DND-41 (cell line): ENCODE results near the gene TMEM117.

Experiments used
- ATAC-seq: fragments of 200-7000 bp; cut with Tn5 transposase; 3 replicates; pipeline ENCODE4 v1.9.1; 2021; ENCODE audit warnings: low read depth; ENCODE audit not compliant: insufficient read depth
- DNase-seq: peaks from one replicate; pipeline ENCODE4 v3.0.0-alpha.2; 2020
- H2AFZ ChIP-seq: 2 replicates; pipeline ENCODE4 v1.6.0; 2012; ENCODE audit warnings: low read depth, low read length
- H3K27ac ChIP-seq: 2 replicates; pipeline ENCODE4 v1.5.1; 2012; ENCODE audit warnings: low read length, inconsistent platforms
- H3K27me3 ChIP-seq: fragments of 200-600 bp; sonication (generic); 2 replicates; pipeline ENCODE4 v1.6.0; 2012; ENCODE audit warnings: low read length, mild to moderate bottlenecking, inconsistent platforms; ENCODE audit not compliant: insufficient read depth, poor library complexity
- H3K36me3 ChIP-seq: 2 replicates; pipeline ENCODE4 v1.5.1; 2012; ENCODE audit warnings: low read length, inconsistent platforms; ENCODE audit not compliant: insufficient read depth
- H3K4me1 ChIP-seq: 2 replicates; pipeline ENCODE4 v1.5.1; 2012; ENCODE audit warnings: mild to moderate bottlenecking, low read length; ENCODE audit not compliant: insufficient read depth
- H3K4me2 ChIP-seq: 2 replicates; pipeline ENCODE4 v1.6.0; 2012; ENCODE audit warnings: mild to moderate bottlenecking, moderate library complexity, low read length, inconsistent platforms; ENCODE audit not compliant: insufficient read depth
- H3K4me3 ChIP-seq, 2 experiments: fragments of 200-600 bp in 1 of 2; shearing (Covaris generic) in 1 of 2; 2 replicates each; pipeline ENCODE4 v1.5.1; 2012 to 2016; ENCODE audit warnings: inconsistent platforms in 2 of 2, low read length in 2 of 2, mild to moderate bottlenecking in 2 of 2, low read depth in 1 of 2, moderate library complexity in 1 of 2
- H3K79me2 ChIP-seq: 2 replicates; pipeline ENCODE4 v1.6.0; 2012; ENCODE audit warnings: low read length, inconsistent platforms; ENCODE audit not compliant: insufficient read depth
- H3K9ac ChIP-seq: 2 replicates; pipeline ENCODE4 v1.6.0; 2012; ENCODE audit warnings: low read depth, mild to moderate bottlenecking, inconsistent platforms, low read length, moderate library complexity
- H3K9me3 ChIP-seq: 2 replicates; pipeline ENCODE4 v1.5.1; 2012; ENCODE audit warnings: low read length, moderate library complexity, mild to moderate bottlenecking, inconsistent platforms; ENCODE audit not compliant: insufficient read depth, severe bottlenecking
- H4K20me1 ChIP-seq: 2 replicates; pipeline ENCODE4 v1.6.0; 2012; ENCODE audit warnings: low read length; ENCODE audit not compliant: insufficient read depth
- EZH2 ChIP-seq: IDR thresholded peaks from 3 replicates; pipeline ENCODE4 v1.6.1; 2012; ENCODE audit warnings: borderline replicate concordance, low read depth, mild to moderate bottlenecking, moderate library complexity, low read length, inconsistent platforms; ENCODE audit not compliant: severe bottlenecking
- TF ChIP-seq, protein P1 (sequence below): IDR thresholded peaks from 2 replicates; pipeline ENCODE4 v1.5.1; 2012; ENCODE audit warnings: borderline replicate concordance, low read length, moderate library complexity, mild to moderate bottlenecking; ENCODE audit not compliant: poor library complexity, severe bottlenecking; ENCODE audit errors: extremely low read depth

TMEM117 gene

DNA sequence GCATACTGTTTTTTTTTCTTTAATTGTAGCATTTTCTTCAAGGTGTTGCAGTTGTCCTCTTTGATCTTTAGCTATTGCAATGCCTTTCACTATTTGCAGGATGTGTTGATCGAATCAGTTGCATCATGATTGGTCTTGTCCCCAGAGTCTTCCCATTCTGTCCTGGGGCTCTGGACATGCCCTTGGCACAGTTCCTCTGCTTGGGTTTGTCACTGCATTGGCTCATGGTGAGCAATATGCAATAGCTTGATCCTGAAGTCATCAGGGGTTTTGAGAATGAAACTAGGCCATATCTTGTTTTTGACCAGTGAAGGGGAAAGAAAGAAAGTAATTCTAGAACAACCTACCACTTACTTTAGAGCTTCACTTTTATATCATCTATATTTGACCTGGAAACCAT lies 281.5 kb downstream of the TMEM117 start:
- Histone ChIP-seq H2AFZ (no peak overlapping the region), H3K4me2 (no peak overlapping the region), H3K4me3 (no peak overlapping the region), H3K27ac (no peak overlapping the region), H3K36me3 (no peaks in the 10 kb centered on the region), H3K4me1 (no peaks in the 10 kb centered on the region), H3K9me3 (no peaks in the 10 kb centered on the region), H4K20me1 (no peaks in the 10 kb centered on the region), H3K9ac (no peak overlapping the region), H3K27me3 (no peaks in the 10 kb centered on the region), H3K79me2 (no peaks in the 10 kb centered on the region)
- ATAC-seq, result no peak
- no peak for DNase-seq
- no peak for TF ChIP-seq EZH2
- TF ChIP-seq, protein P1, sequence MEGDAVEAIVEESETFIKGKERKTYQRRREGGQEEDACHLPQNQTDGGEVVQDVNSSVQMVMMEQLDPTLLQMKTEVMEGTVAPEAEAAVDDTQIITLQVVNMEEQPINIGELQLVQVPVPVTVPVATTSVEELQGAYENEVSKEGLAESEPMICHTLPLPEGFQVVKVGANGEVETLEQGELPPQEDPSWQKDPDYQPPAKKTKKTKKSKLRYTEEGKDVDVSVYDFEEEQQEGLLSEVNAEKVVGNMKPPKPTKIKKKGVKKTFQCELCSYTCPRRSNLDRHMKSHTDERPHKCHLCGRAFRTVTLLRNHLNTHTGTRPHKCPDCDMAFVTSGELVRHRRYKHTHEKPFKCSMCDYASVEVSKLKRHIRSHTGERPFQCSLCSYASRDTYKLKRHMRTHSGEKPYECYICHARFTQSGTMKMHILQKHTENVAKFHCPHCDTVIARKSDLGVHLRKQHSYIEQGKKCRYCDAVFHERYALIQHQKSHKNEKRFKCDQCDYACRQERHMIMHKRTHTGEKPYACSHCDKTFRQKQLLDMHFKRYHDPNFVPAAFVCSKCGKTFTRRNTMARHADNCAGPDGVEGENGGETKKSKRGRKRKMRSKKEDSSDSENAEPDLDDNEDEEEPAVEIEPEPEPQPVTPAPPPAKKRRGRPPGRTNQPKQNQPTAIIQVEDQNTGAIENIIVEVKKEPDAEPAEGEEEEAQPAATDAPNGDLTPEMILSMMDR, result no peak

DNA sequence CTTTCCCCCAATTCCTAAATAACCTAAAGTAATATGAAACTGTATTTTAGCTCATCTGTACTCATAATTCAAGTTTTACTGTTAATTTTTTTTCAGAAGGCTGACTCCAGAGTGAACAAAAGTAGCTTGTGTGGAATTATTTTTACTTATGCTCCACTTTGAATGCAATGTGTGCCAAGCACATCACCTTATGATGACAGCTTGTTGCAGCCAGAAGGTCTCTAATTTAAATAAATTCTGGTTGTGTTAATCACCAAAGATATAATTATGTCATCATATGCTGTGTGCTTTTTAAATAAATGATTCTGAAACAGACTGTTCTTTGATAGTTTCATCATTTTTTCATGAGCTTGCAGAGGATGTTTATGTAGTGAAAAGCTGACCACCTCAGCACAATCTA lies 283.1 kb downstream of the TMEM117 start:
- Histone ChIP-seq H3K4me3 (no peak overlapping the region), H3K9ac (no peak overlapping the region), H3K9me3 (no peaks in the 10 kb centered on the region), H3K27ac (no peak overlapping the region), H4K20me1 (no peaks in the 10 kb centered on the region), H2AFZ (no peak overlapping the region), H3K27me3 (no peaks in the 10 kb centered on the region), H3K4me2 (no peak overlapping the region), H3K36me3 (no peaks in the 10 kb centered on the region), H3K4me1 (no peaks in the 10 kb centered on the region), H3K79me2 (no peaks in the 10 kb centered on the region)
- DNase-seq (no peak), ATAC-seq (no peak)
- TF ChIP-seq, protein P1, result no peak
- no peak for TF ChIP-seq EZH2

DNA sequence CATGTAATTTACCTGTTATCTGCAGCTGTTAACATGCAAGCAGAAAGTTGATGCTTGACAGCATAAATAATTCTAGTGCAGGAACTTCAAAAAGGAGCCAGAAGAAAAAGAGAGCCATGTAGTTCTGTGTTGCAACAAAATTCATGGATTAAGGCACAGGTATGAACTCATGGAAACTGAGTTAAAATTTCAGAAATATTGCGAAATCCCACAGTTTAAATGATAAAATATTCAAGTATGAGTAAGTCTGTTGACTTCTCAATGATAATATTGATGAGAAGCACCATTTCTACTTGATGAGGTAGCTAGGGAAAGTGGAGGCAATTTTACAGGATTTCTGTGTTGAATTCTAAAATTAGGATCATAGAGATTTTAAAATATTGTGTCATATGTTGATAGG lies 290.9 kb downstream of the TMEM117 start:
- H3K27ac ChIP-seq, result no peak overlapping the region
- no peaks in the 10 kb centered on the region for H3K9me3 ChIP-seq
- no peak for ATAC-seq
- TF ChIP-seq, protein P1, result no peak
- no peak for TF ChIP-seq EZH2
- no peak overlapping the region for H2AFZ ChIP-seq
- no peak overlapping the region; a peak in 1 of 4 replicates for H3K4me3 ChIP-seq
- H3K36me3 ChIP-seq, result no peaks in the 10 kb centered on the region
- no peaks in the 10 kb centered on the region for H4K20me1 ChIP-seq
- no peak for DNase-seq
- H3K4me1 ChIP-seq, result no peaks in the 10 kb centered on the region
- H3K9ac ChIP-seq, result no peak overlapping the region
- no peaks in the 10 kb centered on the region for H3K27me3 ChIP-seq
- no peak overlapping the region for H3K4me2 ChIP-seq
- no peaks in the 10 kb centered on the region for H3K79me2 ChIP-seq

DNA sequence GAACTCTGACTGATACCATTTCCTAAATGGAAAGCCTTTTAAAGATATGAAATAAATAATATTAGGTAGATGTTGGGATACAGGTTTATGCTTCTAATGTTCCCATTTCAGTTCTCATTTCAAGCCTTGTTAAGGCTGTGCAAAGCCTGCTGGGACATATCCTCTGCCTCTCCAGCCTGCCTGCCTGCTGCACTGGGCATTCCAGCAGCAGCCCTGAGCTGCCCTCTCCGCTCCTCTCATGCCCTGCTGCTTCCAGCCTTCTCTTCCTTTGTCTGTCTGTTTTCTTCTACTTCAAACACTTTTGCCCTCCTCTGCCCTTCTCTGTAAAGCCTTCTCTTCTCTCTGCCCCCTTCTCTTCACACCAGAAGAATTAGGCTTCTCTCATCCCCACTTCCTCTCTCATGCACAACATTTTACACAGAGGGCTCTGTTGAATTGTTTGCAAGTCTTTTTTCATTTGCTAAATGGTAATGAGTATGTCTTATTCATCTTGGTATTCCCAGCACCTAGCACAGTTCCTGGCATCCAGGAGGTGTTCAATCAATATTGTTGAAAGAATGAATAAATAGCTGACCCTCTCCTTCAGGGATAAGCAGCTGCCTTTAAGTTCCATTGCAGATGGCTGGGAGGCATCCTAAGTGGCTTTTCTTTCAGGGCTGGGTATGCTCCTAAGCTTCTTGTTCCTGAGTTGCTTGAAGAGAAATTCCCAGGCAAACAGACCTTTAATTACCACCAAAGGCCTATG lies 292.3 kb downstream of the TMEM117 start:
- Histone ChIP-seq H3K9ac (no peak overlapping the region), H3K4me2 (no peak overlapping the region), H3K79me2 (no peaks in the 10 kb centered on the region), H3K9me3 (no peaks in the 10 kb centered on the region), H3K27ac (no peak overlapping the region), H4K20me1 (no peaks in the 10 kb centered on the region), H2AFZ (no peak overlapping the region), H3K27me3 (no peaks in the 10 kb centered on the region), H3K4me1 (no peaks in the 10 kb centered on the region), H3K4me3 (no peak overlapping the region), H3K36me3 (no peaks in the 10 kb centered on the region)
- no peak for DNase-seq
- no peak for ATAC-seq
- TF ChIP-seq, protein P1, result no peak
- TF ChIP-seq EZH2, result no peak
